Mucosa of descending colon (tissue), 3 donors: Measurements from ENCODE around the gene GABRR2. TPM values are rescaled to one million over a fixed set of nuclear protein-coding genes. Genes with fewer than 3 reads are reported as not detected.

Source experiments
- ATAC-seq: fragments of 200-7000 bp; cut with Tn5 transposase; one replicate; pipeline ENCODE4 v1.9.1; 2020; ENCODE audit warnings: mild to moderate bottlenecking, moderate library complexity
- DNase-seq, 3 donors: peaks; one replicate each; pipeline ENCODE4 v3.0.0-alpha.2; 2020
- H3K36me3 ChIP-seq: fragments of 200-600 bp; one replicate; pipeline ENCODE4 v1.8.0; 2021; ENCODE audit warnings: low read depth, mild to moderate bottlenecking
- H3K4me1 ChIP-seq: fragments of 200-600 bp; one replicate; pipeline ENCODE4 v1.8.0; 2021; ENCODE audit warnings: low read depth, mild to moderate bottlenecking
- H3K4me3 ChIP-seq: fragments of 200-600 bp; one replicate; pipeline ENCODE4 v1.8.0; 2021; ENCODE audit warnings: mild to moderate bottlenecking
- H3K9me3 ChIP-seq: fragments of 200-600 bp; one replicate; pipeline ENCODE4 v1.8.0; 2021; ENCODE audit warnings: mild to moderate bottlenecking
- CTCF ChIP-seq: fragments of 200-600 bp; IDR thresholded peaks from one replicate; pipeline ENCODE4 v1.8.0; 2022; ENCODE audit warnings: antibody characterized with exemption, mild to moderate bottlenecking
- intact Hi-C, 2 donors: fragments of 100-400 bp; cut with DNase I in 1 of 2; cut with micrococcal nuclease in 1 of 2; formaldehyde crosslinking; loops; one replicate each; pipeline versions ENCODE4 v1.11.0 to v1.11.1; 2022; cut with DNase I, micrococcal nuclease
- total RNA-seq, 3 donors: library from RNA; stranded (reverse); fragmentation: NEBNext Ultra II Directional in 2 of 3; extraction: Animal tissue kit (Norgen Biotek cat#: 25700) in 2 of 3; gene quantifications; one replicate each; pipeline versions ENCODE4 v1.2.1 to v1.2.4, GENCODE V29; 2021 to 2023
- donor health status: DM: no; HTN: no; CAD: no; lungs with moderate emphysema.
- donor health status: DM: no; HTN: no; CAD: no.
- donor health status: DM: no; HTN: yes; CAD: no.

The GABRR2 gene
- total RNA-seq, 3 donors from 2014 or later: 0.63 to 2.4 (median 0.72) TPM

DNA sequence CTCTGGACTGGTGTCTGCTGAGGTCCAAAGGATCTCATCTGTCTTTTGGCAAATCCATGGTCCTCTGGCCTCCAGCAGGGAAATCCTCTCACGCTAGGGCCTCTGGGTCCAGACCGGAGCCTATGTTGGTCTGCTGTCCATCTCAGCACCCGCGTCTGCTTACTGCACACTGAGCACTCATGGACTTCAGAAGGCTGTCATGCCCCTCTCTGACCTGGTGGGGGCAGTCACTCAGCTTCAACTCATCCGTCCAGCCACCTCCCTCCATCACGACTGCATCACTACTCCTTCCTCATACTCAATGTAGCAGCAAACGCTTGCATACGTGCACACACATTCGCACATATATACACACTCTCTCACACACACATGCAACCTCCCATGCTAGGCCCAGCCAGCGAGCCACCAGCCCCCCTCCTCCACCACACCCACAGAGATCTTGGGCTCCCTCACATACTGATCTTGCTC is 33.3 kb downstream of the GABRR2 start:
- H3K9me3 ChIP-seq: no peaks in the 10 kb centered on the region
- no peaks in the 10 kb centered on the region for H3K4me1 ChIP-seq
- DNase-seq: peak in 1 of 3 donors; percentile 40
- no peaks in the 10 kb centered on the region for H3K36me3 ChIP-seq
- no peak overlapping the region for H3K4me3 ChIP-seq
- peak; percentile 89 for ATAC-seq
- intact Hi-C loops: no loop called here
- no peak for TF ChIP-seq CTCF

DNA sequence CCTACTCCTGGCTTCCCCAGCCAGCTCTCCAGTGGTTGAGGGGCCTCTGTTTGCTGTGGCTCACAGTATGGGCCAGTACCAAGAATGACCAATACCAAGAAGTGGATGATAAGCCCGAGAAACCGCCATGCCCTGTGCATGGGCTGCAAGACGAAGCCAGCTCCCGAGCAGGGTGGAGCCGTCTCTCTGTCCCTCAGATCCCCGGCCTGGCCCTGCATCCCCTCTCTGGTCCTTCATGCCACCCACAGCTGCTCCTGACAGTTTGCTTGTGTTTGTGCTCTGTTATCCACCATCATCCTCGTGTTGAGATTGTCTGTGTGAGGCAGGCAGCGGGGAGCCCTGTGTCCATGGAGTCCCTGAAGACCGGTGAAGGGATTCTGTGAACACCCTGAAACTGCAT is 36.1 kb downstream of the GABRR2 start:
- DNase-seq: no peak
- Histone ChIP-seq H3K4me1 (no peaks in the 10 kb centered on the region), H3K4me3 (no peak overlapping the region), H3K9me3 (no peaks in the 10 kb centered on the region), H3K36me3 (no peaks in the 10 kb centered on the region)
- TF ChIP-seq CTCF: no peak
- no peak for ATAC-seq
- intact Hi-C loops: no loop called here

- no peaks in the 10 kb centered on the region for H3K36me3 ChIP-seq
- H3K9me3 ChIP-seq: no peaks in the 10 kb centered on the region
- no peaks in the 10 kb centered on the region for H3K4me1 ChIP-seq
- no peak for TF ChIP-seq CTCF
- no peak for DNase-seq
- no peak for ATAC-seq
- no peak overlapping the region for H3K4me3 ChIP-seq
- intact Hi-C loops: no loop called here
Measured at GRCh38 chr6:89275900-89276299, 39.2 kb downstream of the GABRR2 start.

GRCh38 chr6:89273816-89274215 is 41.3 kb downstream of the GABRR2 start:
- Histone ChIP-seq H3K9me3 (no peaks in the 10 kb centered on the region), H3K36me3 (no peaks in the 10 kb centered on the region), H3K4me3 (no peak overlapping the region), H3K4me1 (no peaks in the 10 kb centered on the region)
- DNase-seq (no peak), ATAC-seq (no peak)
- intact Hi-C loops: no loop called here
- no peak for TF ChIP-seq CTCF

DNA sequence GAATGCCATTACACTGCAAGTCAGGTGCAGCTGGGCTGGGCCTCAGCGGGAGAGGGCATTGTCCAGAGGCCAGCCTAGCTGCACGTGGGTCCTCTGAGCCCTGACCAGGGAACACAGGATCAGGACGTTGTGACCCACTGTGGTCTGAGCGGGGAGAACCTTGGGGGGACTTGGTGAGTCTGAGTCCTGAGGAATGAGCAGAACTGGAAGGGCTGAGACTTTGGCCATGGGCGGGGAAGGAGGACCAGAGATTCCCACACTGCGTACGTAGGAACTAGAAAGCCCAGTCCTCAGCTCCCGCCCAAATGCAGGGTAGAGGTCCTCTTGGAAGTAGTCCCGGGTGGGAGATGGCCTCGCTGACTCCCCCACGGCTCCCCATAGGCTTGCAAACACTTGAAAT is 42.5 kb downstream of the GABRR2 start:
- Histone ChIP-seq H3K4me3 (no peak overlapping the region), H3K4me1 (no peaks in the 10 kb centered on the region), H3K36me3 (no peaks in the 10 kb centered on the region), H3K9me3 (no peaks in the 10 kb centered on the region)
- no peak for TF ChIP-seq CTCF
- DNase-seq: no peak
- intact Hi-C loops: no loop called here
- no peak for ATAC-seq
